Naive thymus-derived CD4-positive, alpha-beta T cell (primary cell): Measurements from ENCODE around the gene P2RY6. TPM values are rescaled to one million over a fixed set of nuclear protein-coding genes. Genes with fewer than 3 reads are reported as not detected.

Experiments
- ATAC-seq: fragments of 150-1000 bp; cut with Tn5 transposase; 2 replicates; pipeline ENCODE4 v1.10.0; 2021; ENCODE audit warnings: mild to moderate bottlenecking, moderate library complexity
- CTCF ChIA-PET: fragments of 350-600 bp; sonication (Branson Sonifier 250); formaldehyde crosslinking; loops from one replicate; lab custom pipeline; 2021; ENCODE audit warnings: antibody characterized with exemption; lab: Charles Lee
- POLR2A ChIA-PET: fragments of 350-600 bp; sonication (Branson Sonifier 250); formaldehyde crosslinking; loops from one replicate; lab custom pipeline; 2021; ENCODE audit warnings: antibody characterized with exemption, inconsistent platforms; lab: Charles Lee
- DNase-seq, 9 donors: peaks; one replicate each; pipeline versions ENCODE4 v3.0.0 to v3.0.0-alpha.2; 2020 to 2022; ENCODE audit warnings: mixed read lengths in 1 of 9
- H3K27ac ChIP-seq: one replicate; pipeline ENCODE4 v1.7.0; 2013; ENCODE audit warnings: mild to moderate bottlenecking, low read depth, low read length, moderate library complexity
- H3K27me3 ChIP-seq, 2 donors: one replicate each; pipeline ENCODE4 v1.7.0; 2013; ENCODE audit warnings: low read length in 2 of 2, mild to moderate bottlenecking in 2 of 2, moderate library complexity in 2 of 2; ENCODE audit not compliant: control insufficient read depth in 2 of 2, insufficient read depth in 2 of 2
- H3K36me3 ChIP-seq, 3 experiments: 1 replicate in 2 of 3; 2 replicates in 1 of 3; pipeline ENCODE4 v1.7.0; 2013; ENCODE audit warnings: low read length in 3 of 3, mild to moderate bottlenecking in 3 of 3, moderate library complexity in 1 of 3; ENCODE audit not compliant: insufficient read depth in 3 of 3, control insufficient read depth in 2 of 3
- H3K4me1 ChIP-seq, 2 donors: one replicate each; pipeline ENCODE4 v1.7.0; 2013; ENCODE audit warnings: low read length in 2 of 2, mild to moderate bottlenecking in 2 of 2, moderate library complexity in 1 of 2; ENCODE audit not compliant: control insufficient read depth in 2 of 2, insufficient read depth in 2 of 2
- H3K4me3 ChIP-seq: 2 replicates; pipeline ENCODE4 v1.7.0; 2013; ENCODE audit warnings: mild to moderate bottlenecking, low read length
- H3K9me3 ChIP-seq, 3 experiments: 1 replicate in 2 of 3; 2 replicates in 1 of 3; pipeline ENCODE4 v1.7.0; 2013; ENCODE audit warnings: low read length in 3 of 3; ENCODE audit not compliant: control insufficient read depth in 2 of 3
- H3K27ac Mint-ChIP-seq, 9 donors: one replicate each; pipeline ENCODE4 v1.8.0; 2020 to 2022; ENCODE audit warnings: mixed read lengths in 9 of 9, mild to moderate bottlenecking in 8 of 9, moderate library complexity in 5 of 9, inconsistent platforms in 2 of 9
- H3K27me3 Mint-ChIP-seq, 5 donors: one replicate each; pipeline ENCODE4 v1.8.0; 2021 to 2022; ENCODE audit warnings: mixed read lengths in 5 of 5, mild to moderate bottlenecking in 1 of 5
- H3K36me3 Mint-ChIP-seq, 5 donors: one replicate each; pipeline ENCODE4 v1.8.0; 2020 to 2022; ENCODE audit warnings: mixed read lengths in 5 of 5, mild to moderate bottlenecking in 3 of 5, inconsistent platforms in 1 of 5
- H3K4me1 Mint-ChIP-seq, 7 donors: one replicate each; pipeline ENCODE4 v1.8.0; 2020 to 2022; ENCODE audit warnings: mixed read lengths in 7 of 7, mild to moderate bottlenecking in 3 of 7, inconsistent platforms in 1 of 7
- H3K4me3 Mint-ChIP-seq, 10 donors: one replicate each; pipeline ENCODE4 v1.8.0; 2020 to 2022; ENCODE audit warnings: mild to moderate bottlenecking in 10 of 10, mixed read lengths in 10 of 10, moderate library complexity in 6 of 10, inconsistent platforms in 2 of 10
- H3K9me3 Mint-ChIP-seq, 11 donors: one replicate each; pipeline ENCODE4 v1.8.0; 2020 to 2022; ENCODE audit warnings: mixed read lengths in 11 of 11, mild to moderate bottlenecking in 4 of 11, inconsistent platforms in 1 of 11, moderate library complexity in 1 of 11
- intact Hi-C, 2 donors: fragments of 100-400 bp; cut with micrococcal nuclease; formaldehyde crosslinking; loops; one replicate each; pipeline ENCODE4 v1.15.1; 2023
- polyA plus RNA-seq, 2 donors: library from polyadenylated mRNA; unstranded; fragments of 300-500 nt; fragmentation: Illumina TruSeq; gene quantifications; one replicate each; pipeline ENCODE4 v1.2.3, GENCODE V29; 2021
- total RNA-seq, 6 experiments: library from RNA in 5 of 6; stranded (reverse) in 5 of 6; gene quantifications; 1 replicate in 5 of 6; 2 replicates in 1 of 6; pipeline ENCODE4 v1.2.3 and lab custom pipeline; 2021 to 2026

Gene P2RY6
- total and polyA plus RNA-seq, 7 experiments from 2014 or later = 0.34 to 1.8 (median 0.92) TPM; not detected in 4

DNA sequence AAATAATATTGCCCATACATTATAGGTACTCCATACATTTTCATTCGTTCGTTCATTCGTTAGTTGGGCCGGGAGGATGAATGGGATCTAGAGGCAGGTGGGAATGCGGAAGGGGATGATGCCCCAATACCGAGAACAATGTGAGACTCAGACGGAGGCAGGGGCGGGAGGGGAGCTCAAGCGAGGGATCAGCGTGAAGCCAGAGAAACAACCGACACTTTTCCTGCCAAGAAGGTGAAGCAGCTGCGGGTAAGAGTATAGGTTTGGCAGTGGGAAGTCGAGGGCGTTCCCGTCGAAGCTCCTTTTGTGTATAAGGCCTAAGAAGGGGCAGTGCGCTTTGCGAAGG lies 34.8 kb downstream of the P2RY6 start:
- Histone ChIP-seq H3K4me1 (peaks cover 4 to 5% of the 10 kb centered on the region in 2 donors), H3K36me3 (no peaks in the 10 kb centered on the region), H3K9me3 (no peaks in the 10 kb centered on the region), H3K27me3 (peaks cover 0 to 4% of the 10 kb centered on the region in 2 donors), H3K4me3 (peak overlapping the region; percentile 12), H3K27ac (no peak overlapping the region)
- intact Hi-C loops = loop anchor here (1.0 to 5.0 kb wide), 7 partner anchors 28 to 355 kb away; partner anchors contain the start of genes FAM168A (in 1 of the 2) and RELT (in 1 of the 2)
- H3K4me1 Mint-ChIP-seq = peaks cover 8 to 13% (median 11%) of the 10 kb centered on the region in 7 donors
- H3K4me3 Mint-ChIP-seq = peak overlapping the region; percentile 83 to 95 (median 91)
- peaks cover 0 to 3% (median 0%) of the 10 kb centered on the region in 11 donors for H3K9me3 Mint-ChIP-seq
- ChIA-PET POLR2A (no interaction called here), CTCF (interaction anchor here (1.1 to 4.1 kb wide), 4 partner anchors 9 to 44 kb away, joined by 3 to 28 read pairs (median 6); no protein-coding TSS in a partner anchor)
- peaks cover 14 to 55% (median 25%) of the 10 kb centered on the region in 5 donors for H3K27me3 Mint-ChIP-seq
- DNase-seq (no peak), ATAC-seq (no peak)
- no peaks in the 10 kb centered on the region for H3K36me3 Mint-ChIP-seq
- peak overlapping the region in 4 of 9 donors; percentile 9 to 36 (median 28) for H3K27ac Mint-ChIP-seq

DNA sequence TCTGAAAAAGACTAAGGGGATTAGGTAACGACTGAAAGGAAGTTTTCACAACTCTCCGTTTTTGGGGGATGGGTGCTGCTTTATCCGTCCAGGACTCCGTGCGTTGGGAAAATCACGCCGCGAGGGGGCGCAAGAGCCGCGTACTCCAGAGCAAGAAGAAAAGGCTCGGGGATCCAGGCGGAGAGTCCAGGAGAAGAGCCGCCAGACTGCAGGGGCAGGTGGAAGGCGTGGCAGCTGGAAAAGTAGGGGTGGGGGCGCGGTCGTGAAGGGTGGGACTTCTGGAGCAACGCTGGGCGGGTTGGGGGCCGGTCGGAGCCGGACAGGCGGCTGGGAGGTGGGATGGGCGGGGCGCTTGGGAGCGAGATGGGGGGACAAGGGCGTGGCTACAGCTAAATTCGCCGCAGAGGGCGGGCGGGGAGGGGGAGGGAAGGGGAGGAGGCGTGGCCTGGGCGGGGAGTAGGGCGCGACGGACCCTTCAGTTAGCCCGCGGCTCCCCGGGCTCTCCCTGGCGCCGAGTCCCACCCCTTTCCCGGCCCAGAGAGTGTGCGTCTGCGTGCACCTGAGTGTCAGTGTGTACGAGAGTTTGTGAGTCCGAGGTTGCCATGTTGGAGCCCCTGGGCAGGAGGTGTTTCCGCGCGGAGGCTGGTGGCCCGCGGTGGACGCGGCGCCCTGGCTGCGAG lies 35.3 kb downstream of the P2RY6 start:
- Mint-ChIP-seq H3K36me3 (no peaks in the 10 kb centered on the region), H3K4me1 (peaks cover 8 to 13% (median 11%) of the 10 kb centered on the region in 7 donors), H3K27ac (peak overlapping the region in 5 of 9 donors; percentile 9 to 68 (median 31)), H3K9me3 (peaks cover 0 to 3% (median 0%) of the 10 kb centered on the region in 11 donors), H3K4me3 (peak overlapping the region; percentile 83 to 95 (median 91)), H3K27me3 (peaks cover 14 to 55% (median 21%) of the 10 kb centered on the region in 5 donors)
- Histone ChIP-seq H3K27me3 (peaks cover 0 to 4% of the 10 kb centered on the region in 2 donors), H3K9me3 (no peaks in the 10 kb centered on the region), H3K27ac (no peak overlapping the region), H3K4me3 (peak overlapping the region; percentile 63), H3K36me3 (no peaks in the 10 kb centered on the region), H3K4me1 (peaks cover 4 to 5% of the 10 kb centered on the region in 2 donors)
- peak; percentile 75 to 90 (median 86) for DNase-seq
- ChIA-PET CTCF (interaction anchor here (0.9 to 4.1 kb wide), 5 partner anchors 9 to 295 kb away, joined by 3 to 28 read pairs (median 4); no protein-coding TSS in a partner anchor), POLR2A (no interaction called here)
- peak; percentile 83 for ATAC-seq
- intact Hi-C loops = loop anchor here (1.0 to 5.0 kb wide), 7 partner anchors 28 to 355 kb away; partner anchors contain the start of genes FAM168A (in 1 of the 2) and RELT (in 1 of the 2)

DNA sequence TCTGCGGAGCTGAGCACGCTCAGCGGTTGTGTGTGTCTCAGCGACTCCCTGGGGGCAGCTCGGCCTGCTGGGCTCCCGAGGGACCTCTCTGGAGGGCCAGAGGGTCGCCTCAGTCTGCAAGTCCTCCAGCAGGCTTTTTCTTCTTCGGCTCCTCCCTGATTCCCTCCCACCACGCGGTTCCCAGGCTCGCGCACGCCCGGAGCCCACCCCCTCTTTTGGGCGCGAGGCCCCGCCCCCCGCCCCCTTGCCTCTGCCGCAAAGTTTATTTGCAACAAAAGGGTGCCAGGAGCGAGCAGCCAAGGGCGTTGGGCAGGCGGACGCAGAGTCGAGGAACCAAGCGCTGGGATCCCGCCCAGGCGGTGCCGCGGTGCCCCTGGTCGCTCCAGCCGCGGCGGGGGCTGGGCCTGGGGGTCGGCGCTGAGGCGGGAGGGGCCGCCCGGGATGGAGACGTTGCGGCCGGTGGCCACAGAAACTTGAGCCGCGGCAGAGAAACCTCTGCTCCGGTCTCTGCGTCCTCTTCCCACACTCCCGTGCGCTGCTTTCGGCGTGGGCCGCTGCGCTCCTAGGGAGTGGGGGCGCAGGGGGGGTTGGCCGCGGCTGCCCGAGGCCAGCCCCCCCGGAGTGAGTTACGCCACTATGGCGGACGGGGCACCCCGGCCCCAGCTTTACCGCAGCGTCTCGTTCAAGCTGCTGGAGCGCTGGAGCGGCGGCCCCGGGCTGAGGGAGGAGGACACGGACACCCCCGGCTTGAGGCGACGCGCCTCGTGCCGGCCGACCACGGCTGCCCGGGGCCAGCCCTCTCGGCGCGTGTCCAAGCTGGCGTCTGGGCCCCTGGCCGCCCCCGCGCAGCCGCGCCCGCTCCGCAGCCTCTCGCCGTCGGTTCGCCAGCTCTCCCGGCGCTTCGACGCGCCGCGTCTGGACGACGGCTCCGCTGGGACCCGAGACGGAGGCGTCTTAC lies 36.1 kb downstream of the P2RY6 start, which contains the start of gene ARHGEF17:
ARHGEF17 (plus strand) TSS at position 274 of the 958 bp plus-strand sequence; CDS start at position 637, 363 bp downstream.
- POLR2A ChIA-PET = interaction anchor here (1.0 kb wide), 1 partner anchor 10 kb away, joined by 3 read pairs; no protein-coding TSS in a partner anchor
- no peak within 1 kb of the TSS for H3K27ac ChIP-seq
- peak within 1 kb of the TSS; percentile 83 to 95 (median 91) for H3K4me3 Mint-ChIP-seq

DNA sequence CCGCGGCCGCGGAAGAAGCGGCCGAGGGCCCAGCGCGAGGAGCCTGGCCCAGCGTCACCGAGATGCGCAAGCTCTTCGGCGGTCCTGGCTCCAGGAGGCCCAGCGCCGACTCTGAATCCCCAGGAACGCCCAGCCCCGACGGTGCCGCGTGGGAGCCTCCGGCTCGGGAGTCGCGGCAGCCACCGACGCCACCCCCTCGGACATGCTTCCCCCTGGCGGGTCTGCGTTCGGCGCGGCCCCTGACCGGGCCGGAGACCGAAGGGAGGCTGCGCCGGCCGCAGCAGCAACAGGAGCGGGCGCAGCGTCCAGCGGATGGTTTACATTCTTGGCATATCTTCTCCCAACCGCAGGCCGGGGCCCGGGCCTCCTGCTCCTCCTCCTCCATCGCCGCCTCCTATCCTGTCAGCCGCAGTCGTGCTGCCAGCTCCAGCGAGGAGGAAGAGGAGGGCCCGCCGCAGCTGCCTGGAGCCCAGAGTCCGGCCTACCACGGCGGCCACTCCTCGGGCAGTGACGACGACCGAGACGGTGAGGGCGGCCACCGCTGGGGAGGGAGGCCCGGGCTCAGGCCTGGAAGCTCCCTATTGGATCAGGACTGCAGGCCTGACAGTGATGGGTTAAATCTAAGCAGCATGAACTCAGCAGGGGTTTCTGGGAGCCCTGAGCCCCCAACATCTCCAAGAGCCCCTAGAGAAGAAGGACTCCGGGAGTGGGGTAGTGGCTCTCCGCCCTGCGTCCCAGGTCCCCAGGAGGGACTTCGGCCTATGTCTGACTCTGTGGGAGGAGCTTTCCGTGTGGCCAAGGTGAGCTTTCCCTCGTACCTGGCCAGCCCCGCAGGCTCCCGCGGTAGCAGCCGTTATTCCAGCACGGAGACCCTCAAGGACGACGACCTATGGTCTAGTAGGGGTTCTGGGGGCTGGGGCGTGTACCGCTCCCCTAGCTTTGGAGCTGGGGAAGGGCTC lies 37.1 kb downstream of the P2RY6 start:
- Histone ChIP-seq H3K36me3 (no peaks in the 10 kb centered on the region), H3K4me3 (peak overlapping the region; percentile 63), H3K27me3 (peaks cover 0 to 4% of the 10 kb centered on the region in 2 donors), H3K27ac (no peak overlapping the region), H3K9me3 (no peaks in the 10 kb centered on the region), H3K4me1 (peaks cover 4 to 5% of the 10 kb centered on the region in 2 donors)
- H3K4me3 Mint-ChIP-seq = peak overlapping the region in 1 of 10 donors; percentile 91
- H3K4me1 Mint-ChIP-seq = peaks cover 8 to 19% (median 12%) of the 10 kb centered on the region in 7 donors
- peak; percentile 33 for ATAC-seq
- H3K36me3 Mint-ChIP-seq = no peaks in the 10 kb centered on the region
- peaks cover 4 to 48% (median 12%) of the 10 kb centered on the region in 5 donors for H3K27me3 Mint-ChIP-seq
- no peak for DNase-seq
- ChIA-PET CTCF (interaction anchor here (1.8 kb wide), 1 partner anchor 26 kb away, joined by 8 read pairs; no protein-coding TSS in a partner anchor), POLR2A (interaction anchor here (1.0 kb wide), 1 partner anchor 9 kb away, joined by 3 read pairs; no protein-coding TSS in a partner anchor)
- intact Hi-C loops = loop anchor here (5.0 kb wide), 3 partner anchors 68 to 353 kb away; partner anchors contain the start of genes FAM168A (in 1 of the 2) and RELT (in 1 of the 2)
- H3K9me3 Mint-ChIP-seq = peaks cover 0 to 3% (median 0%) of the 10 kb centered on the region in 11 donors
- H3K27ac Mint-ChIP-seq = no peak overlapping the region

More for the DNA sequence above, 36.1 kb downstream of the P2RY6 start, which contains the start of gene ARHGEF17:
- Mint-ChIP-seq H3K9me3 (peaks cover 0 to 3% (median 0%) of the 10 kb centered on the region in 11 donors), H3K27ac (peak within 1 kb of the TSS in 5 of 9 donors; percentile 9 to 68 (median 31)), H3K27me3 (peaks cover 6 to 48% (median 14%) of the 10 kb centered on the region in 5 donors), H3K36me3 (no peaks in the 10 kb centered on the region), H3K4me1 (peaks cover 8 to 13% (median 11%) of the 10 kb centered on the region in 7 donors)
- Histone ChIP-seq H3K4me3 (peak within 1 kb of the TSS; percentile 63), H3K27me3 (peaks cover 0 to 4% of the 10 kb centered on the region in 2 donors), H3K36me3 (no peaks in the 10 kb centered on the region), H3K9me3 (no peaks in the 10 kb centered on the region), H3K4me1 (peaks cover 4 to 5% of the 10 kb centered on the region in 2 donors)
- ATAC-seq = peak; percentile 21
- CTCF ChIA-PET = interaction anchor here (0.9 to 4.1 kb wide), 3 partner anchors 10 to 294 kb away, joined by 4 to 28 read pairs (median 10); no protein-coding TSS in a partner anchor
- intact Hi-C loops = loop anchor here (5.0 kb wide), 3 partner anchors 69 to 354 kb away; partner anchors contain the start of genes FAM168A (in 1 of the 2) and RELT (in 1 of the 2)
- peak in 6 of 9 donors; percentile 22 to 44 (median 32) for DNase-seq

DNA sequence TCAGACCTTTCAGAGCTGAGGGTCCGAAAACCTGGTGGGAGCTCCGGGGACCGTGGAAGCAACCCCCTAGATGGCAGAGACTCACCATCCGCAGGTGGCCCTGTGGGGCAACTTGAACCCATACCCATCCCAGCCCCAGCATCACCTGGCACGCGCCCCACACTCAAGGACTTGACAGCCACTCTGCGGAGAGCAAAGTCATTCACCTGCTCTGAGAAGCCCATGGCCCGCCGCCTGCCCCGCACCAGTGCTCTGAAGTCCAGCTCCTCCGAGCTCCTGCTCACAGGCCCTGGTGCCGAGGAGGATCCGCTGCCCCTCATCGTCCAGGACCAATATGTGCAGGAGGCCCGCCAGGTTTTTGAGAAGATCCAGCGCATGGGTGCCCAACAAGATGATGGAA lies 37.9 kb downstream of the P2RY6 start:
- no peak for ATAC-seq
- Histone ChIP-seq H3K27ac (no peak overlapping the region), H3K4me3 (no peak overlapping the region), H3K4me1 (peaks cover 4 to 5% of the 10 kb centered on the region in 2 donors), H3K36me3 (no peaks in the 10 kb centered on the region), H3K9me3 (no peaks in the 10 kb centered on the region), H3K27me3 (peaks cover 0 to 4% of the 10 kb centered on the region in 2 donors)
- peaks cover 8 to 22% (median 12%) of the 10 kb centered on the region in 7 donors for H3K4me1 Mint-ChIP-seq
- DNase-seq = no peak
- H3K9me3 Mint-ChIP-seq = peaks cover 0 to 3% (median 0%) of the 10 kb centered on the region in 11 donors
- H3K27ac Mint-ChIP-seq = no peak overlapping the region
- intact Hi-C loops = no loop called here
- CTCF ChIA-PET = interaction anchor here (1.8 kb wide), 1 partner anchor 26 kb away, joined by 8 read pairs; no protein-coding TSS in a partner anchor
- peaks cover 4 to 42% (median 7%) of the 10 kb centered on the region in 5 donors for H3K27me3 Mint-ChIP-seq
- peak overlapping the region in 3 of 10 donors; percentile 34 to 91 (median 34) for H3K4me3 Mint-ChIP-seq
- POLR2A ChIA-PET = no interaction called here
- no peaks in the 10 kb centered on the region for H3K36me3 Mint-ChIP-seq
